Fibroblast of upper back skin (primary cell): ENCODE data around the gene SHROOM4.

ENCODE experiments used
- DNase-seq: peaks from one replicate; pipeline ENCODE4 v3.0.0-alpha.2; 2013

The SHROOM4 gene

GRCh38 chrX:50779694-50780093, 34.3 kb downstream of the SHROOM4 start:
- peak; percentile 27 for DNase-seq

GRCh38 chrX:50778272-50778671, 35.7 kb downstream of the SHROOM4 start:
- no peak for DNase-seq

- no peak for DNase-seq
Observed at GRCh38 chrX:50776248-50776647, 37.7 kb downstream of the SHROOM4 start.

- no peak for DNase-seq
Observed at GRCh38 chrX:50771382-50771781, 42.6 kb downstream of the SHROOM4 start.

- DNase-seq = no peak
Observed at GRCh38 chrX:50770702-50771101, 43.3 kb downstream of the SHROOM4 start.

- no peak for DNase-seq
Observed at GRCh38 chrX:50769389-50770063, 44.5 kb downstream of the SHROOM4 start.

GRCh38 chrX:50768801-50769200, 45.2 kb downstream of the SHROOM4 start:
- DNase-seq = no peak

GRCh38 chrX:50765986-50766385, 48.0 kb downstream of the SHROOM4 start:
- no peak for DNase-seq

- DNase-seq = no peak
Observed at GRCh38 chrX:50762578-50762977, 51.4 kb downstream of the SHROOM4 start.

- no peak for DNase-seq
Observed at GRCh38 chrX:50756276-50756675, 57.7 kb downstream of the SHROOM4 start.

GRCh38 chrX:50751091-50751490, 62.9 kb downstream of the SHROOM4 start:
- no peak for DNase-seq

GRCh38 chrX:50747471-50747900, 66.5 kb downstream of the SHROOM4 start:
- DNase-seq = peak; percentile 67

- DNase-seq = no peak
Observed at GRCh38 chrX:50736656-50737055, 77.3 kb downstream of the SHROOM4 start.

GRCh38 chrX:50726296-50726695, 87.7 kb downstream of the SHROOM4 start:
- no peak for DNase-seq

- DNase-seq = no peak
Observed at GRCh38 chrX:50725310-50725709, 88.7 kb downstream of the SHROOM4 start.

GRCh38 chrX:50723006-50723405, 91.0 kb downstream of the SHROOM4 start:
- DNase-seq = peak; percentile 65

GRCh38 chrX:50721764-50722521, 92.1 kb downstream of the SHROOM4 start:
- peak; percentile 90 for DNase-seq

- no peak for DNase-seq
Observed at GRCh38 chrX:50719614-50720013, 94.4 kb downstream of the SHROOM4 start.

GRCh38 chrX:50718776-50719175, 95.2 kb downstream of the SHROOM4 start:
- DNase-seq = peak; percentile 49

- no peak for DNase-seq
Observed at GRCh38 chrX:50716706-50717105, 97.3 kb downstream of the SHROOM4 start.

GRCh38 chrX:50712777-50713176, 101.2 kb downstream of the SHROOM4 start:
- DNase-seq = no peak

- DNase-seq = no peak
Observed at GRCh38 chrX:50711907-50712306, 102.1 kb downstream of the SHROOM4 start.

- peak; percentile 82 for DNase-seq
Observed at GRCh38 chrX:50707955-50708699, 105.9 kb downstream of the SHROOM4 start.

GRCh38 chrX:50707405-50707804, 106.6 kb downstream of the SHROOM4 start:
- no peak for DNase-seq
